HS-5 (cell line): ENCODE results near the gene CNTRL.
"Not testable (repeated sequence)": the region's sequence is repeated elsewhere in the genome, so short reads cannot be mapped to it uniquely, and the experiment has no call there.

ENCODE experiments used
- DNase-seq: peaks from one replicate; pipeline ENCODE4 v3.0.0-alpha.2; 2012; ENCODE audit warnings: low read depth

Gene CNTRL

DNA sequence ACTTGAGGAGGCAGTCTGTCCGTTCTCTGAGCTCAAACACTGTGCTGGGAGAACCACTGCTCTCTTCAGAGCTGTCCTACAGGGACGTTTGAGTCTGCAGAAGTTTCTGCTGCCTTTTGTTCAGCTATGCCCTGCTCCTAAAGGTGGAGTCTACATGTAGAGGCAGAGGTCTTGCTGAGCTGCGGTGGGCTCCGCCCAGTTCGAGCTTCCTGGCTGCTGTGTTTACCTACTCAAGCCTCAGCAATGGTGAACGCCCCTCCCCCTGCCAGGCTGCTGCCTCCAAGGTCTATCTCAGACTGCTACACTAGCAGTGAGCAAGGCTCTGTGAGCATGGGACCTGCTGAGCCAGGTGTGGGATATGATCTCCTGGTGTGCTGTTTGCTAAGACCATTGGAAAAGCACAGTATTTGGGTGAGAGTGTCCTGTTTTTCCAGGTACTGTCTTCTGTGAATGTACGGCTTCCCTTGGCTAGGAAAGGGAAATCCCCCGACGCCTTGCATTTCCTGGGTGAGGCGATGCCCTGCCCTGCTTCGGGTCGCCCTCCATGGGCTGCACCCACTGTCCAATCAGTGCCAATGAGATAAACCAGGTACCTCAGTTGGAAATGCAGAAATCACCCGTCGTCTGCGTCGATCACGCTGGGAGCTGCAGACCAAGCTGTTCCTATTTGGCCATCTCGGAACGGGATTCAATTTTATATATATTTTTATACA lies 58.5 kb downstream of the CNTRL start:
- no peak for DNase-seq

DNA sequence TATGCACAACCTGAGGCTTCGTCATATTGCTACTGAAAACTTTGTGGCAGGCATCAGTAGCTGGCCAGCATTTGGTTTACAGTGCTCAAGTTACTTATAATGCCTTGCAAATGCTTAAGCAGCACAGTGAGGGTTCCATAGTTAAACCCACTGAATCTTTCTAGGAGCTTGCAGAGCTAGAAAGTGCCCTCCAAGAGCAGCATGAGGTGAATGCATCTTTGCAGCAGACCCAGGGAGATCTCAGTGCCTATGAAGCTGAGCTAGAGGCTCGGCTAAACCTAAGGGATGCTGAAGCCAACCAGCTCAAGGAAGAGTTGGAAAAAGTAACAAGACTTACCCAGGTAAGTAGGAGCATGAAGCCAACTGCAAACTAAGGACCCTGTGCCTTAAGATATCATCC lies 60.9 kb downstream of the CNTRL start:
- DNase-seq = no peak

GRCh38 chr9:121138561-121138960 lies 63.8 kb downstream of the CNTRL start:
- DNase-seq = no peak

- no peak for DNase-seq
Observed at GRCh38 chr9:121138973-121139372, 64.2 kb downstream of the CNTRL start.

GRCh38 chr9:121140162-121140561 lies 65.4 kb downstream of the CNTRL start:
- no peak for DNase-seq

DNA sequence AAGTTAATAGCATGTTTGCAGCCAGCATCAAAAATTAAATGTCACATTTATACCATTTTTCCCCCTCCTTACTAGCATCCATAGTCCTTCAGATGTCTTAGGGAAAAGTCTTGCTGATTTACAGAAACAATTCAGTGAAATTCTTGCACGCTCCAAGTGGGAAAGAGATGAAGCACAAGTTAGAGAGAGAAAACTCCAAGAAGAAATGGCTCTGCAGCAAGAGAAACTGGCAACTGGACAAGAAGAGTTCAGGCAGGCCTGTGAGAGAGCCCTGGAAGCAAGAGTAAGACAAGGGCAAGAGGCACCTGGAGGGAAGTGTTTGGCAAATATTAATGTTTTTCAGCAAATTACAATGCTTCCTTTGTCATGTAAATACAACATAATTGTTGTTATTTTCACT lies 66.6 kb downstream of the CNTRL start:
- no peak for DNase-seq

DNA sequence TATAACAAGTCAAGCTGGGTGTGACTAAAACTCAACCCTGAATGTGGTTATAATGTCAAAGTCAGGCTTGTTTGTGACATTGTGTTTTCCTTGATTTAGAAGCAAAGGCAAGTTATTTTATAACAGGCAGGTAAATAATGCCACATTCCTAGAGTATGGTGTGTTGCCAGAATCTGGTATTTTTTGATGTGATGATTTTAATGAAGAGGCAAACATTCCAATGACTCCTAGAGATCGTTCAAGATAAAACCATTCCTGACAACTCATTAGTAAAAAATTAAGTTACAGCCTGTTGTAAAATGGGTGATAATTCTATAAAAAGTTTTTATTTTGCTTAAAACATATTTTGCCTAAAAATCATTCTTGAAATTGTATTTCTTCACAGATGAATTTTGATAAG lies 67.0 kb downstream of the CNTRL start:
- no peak for DNase-seq

GRCh38 chr9:121143771-121144170 lies 69.0 kb downstream of the CNTRL start:
- no peak for DNase-seq

DNA sequence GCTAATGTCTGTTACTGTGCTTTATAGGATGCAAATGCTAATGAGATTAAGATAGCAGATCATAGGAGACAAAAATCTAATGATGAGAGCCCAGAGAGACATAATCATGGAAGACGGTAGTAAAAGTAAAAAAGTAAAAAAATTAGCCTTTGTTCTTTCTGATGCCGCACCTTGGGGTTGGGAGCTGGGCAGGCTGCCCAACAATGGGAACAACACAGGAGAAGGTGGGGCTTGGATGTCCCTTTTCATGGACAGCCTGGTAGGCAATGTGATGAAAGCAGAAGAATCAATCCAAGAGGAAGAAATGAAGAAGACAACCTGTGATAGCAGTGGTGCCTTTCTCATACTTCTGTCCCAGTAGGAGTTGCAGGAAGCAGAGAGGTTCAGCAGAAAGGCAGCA lies 69.7 kb downstream of the CNTRL start:
- DNase-seq = no peak

GRCh38 chr9:121150188-121150587 lies 75.4 kb downstream of the CNTRL start:
- DNase-seq = no peak

DNA sequence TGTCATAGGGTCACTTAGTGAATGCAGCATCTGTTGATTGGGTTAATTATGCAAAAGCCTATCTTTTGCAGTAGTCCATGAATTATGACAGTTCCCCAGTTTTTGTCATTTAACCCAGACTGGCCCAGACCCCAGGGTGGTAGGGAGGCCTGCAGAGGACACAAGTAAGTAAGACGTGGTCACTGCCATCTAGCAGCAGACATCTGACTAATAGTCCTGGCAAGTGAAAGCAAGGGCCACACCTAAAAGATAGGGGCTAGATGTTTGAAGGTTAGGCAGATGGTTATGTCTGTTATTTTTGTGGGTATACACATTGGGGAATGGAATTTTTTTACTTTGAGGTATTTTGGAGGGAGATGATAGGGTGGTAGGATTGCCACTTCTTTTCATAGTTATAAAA lies 78.9 kb downstream of the CNTRL start:
- DNase-seq = no peak

- DNase-seq = no peak
Observed at GRCh38 chr9:121154782-121155181, 80.0 kb downstream of the CNTRL start.

GRCh38 chr9:121156263-121156731 lies 81.5 kb downstream of the CNTRL start:
- DNase-seq = peak; percentile 20

- no peak for DNase-seq
Observed at GRCh38 chr9:121157939-121158338, 83.2 kb downstream of the CNTRL start.

DNA sequence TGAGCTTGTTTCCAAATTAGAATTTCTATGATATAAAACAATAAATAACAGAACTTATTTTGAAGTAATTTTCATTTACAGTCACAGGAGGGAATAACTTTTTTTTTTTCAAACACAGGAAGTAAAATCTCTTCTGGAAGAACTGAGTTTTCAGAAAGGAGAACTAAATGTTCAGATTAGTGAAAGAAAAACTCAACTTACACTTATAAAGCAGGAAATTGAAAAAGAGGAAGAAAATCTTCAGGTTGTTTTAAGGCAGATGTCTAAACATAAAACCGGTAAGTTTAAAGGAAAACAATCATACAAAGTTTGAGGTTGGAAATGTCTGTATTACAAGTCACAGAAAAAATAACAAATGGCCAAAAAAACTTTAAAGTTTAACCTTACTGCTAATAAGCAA lies 85.3 kb downstream of the CNTRL start:
- no peak for DNase-seq

DNA sequence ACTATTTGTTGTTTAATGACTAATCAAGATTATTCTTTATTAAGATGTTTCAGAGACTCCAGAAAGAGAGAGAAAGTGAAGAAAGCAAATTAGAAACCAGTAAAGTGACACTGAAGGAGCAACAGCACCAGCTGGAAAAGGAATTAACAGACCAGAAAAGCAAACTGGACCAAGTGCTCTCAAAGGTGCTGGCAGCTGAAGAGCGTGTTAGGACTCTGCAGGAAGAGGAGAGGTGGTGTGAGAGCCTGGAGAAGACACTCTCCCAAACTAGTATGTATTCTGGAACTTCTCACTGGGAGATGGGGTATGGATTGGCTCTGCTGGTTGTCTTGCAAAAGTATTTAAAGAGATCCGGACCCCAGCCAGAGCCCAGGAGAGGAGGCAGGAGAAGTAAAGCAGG lies 93.3 kb downstream of the CNTRL start:
- DNase-seq = no peak

DNA sequence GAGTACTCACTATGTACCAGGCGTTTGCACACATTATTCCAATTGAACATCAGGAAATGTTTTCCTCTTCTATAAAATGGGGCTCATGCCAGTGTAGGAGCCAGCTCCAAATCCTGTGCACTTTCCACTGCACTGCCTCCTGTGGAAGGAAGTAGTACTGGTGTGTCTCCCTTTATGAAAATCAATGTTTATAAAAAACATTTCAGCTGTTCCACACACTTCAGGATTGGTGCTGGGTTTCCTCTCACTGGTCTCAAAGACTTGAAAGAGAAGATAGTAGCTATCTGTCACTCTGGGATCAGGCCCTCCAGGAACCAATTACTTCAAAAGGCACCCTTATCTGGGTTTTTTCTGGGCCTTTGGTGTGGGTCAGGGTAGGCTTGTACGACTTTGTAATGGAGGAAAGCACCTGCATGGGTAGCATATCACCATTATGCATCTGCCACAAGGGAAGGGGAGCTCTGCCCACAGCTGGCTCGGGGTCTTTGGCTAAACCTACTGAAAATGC lies 94.4 kb downstream of the CNTRL start:
- DNase-seq = no peak

DNA sequence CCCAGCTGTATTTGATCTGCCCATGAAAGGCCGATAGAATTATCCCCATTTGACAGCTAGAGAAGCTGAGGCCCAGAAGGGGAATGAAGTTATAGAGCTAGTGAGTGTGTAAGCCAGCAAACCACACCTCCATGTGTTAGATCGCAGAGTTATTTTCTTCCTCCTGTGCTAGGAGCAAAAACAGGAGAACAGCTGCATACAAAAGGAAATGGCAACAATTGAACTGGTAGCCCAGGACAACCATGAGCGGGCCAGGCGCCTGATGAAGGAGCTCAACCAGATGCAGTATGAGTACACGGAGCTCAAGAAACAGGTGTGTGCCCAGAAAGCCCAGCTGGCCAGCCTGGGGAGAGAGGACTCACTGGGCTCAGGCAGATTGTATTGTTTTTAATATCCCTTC lies 96.5 kb downstream of the CNTRL start:
- DNase-seq = no peak

- DNase-seq = no peak
Observed at GRCh38 chr9:121172726-121173487, 98.2 kb downstream of the CNTRL start.

DNA sequence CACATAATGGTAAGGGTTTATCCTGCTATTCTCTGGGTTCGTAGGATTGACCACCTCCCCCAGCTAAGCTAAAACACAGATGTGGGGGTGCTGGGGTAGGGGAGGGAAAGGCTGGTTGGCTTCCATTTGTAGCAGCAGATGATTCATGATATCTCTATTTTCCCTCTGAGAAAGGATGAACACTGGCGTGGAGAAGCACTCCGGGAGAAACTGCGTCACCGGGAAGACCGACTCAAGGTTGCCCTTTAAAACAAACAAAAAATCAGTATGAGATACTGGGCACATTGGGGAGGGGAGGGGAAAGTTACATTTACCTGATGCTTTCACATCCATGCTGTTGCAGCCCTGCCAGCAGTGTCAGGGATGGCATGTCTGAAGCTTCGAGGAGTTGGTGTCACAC lies 98.7 kb downstream of the CNTRL start:
- DNase-seq = no peak

GRCh38 chr9:121178676-121179372 lies 104.1 kb downstream of the CNTRL start:
- DNase-seq = no peak

- not testable (repeated sequence) for DNase-seq
Observed at GRCh38 chr9:121179373-121179721, 104.6 kb downstream of the CNTRL start.
